GM12878 (cell line): ENCODE data around the gene OPN4. TPM values are rescaled to one million over a fixed set of nuclear protein-coding genes. Genes with fewer than 3 reads are reported as not detected.

Source experiments
- ATAC-seq: fragments of 200-7000 bp; cut with Tn5 transposase; 3 replicates; pipeline ENCODE4 v1.9.1; 2020; ENCODE audit warnings: mild to moderate bottlenecking, moderate library complexity
- BruUV-seq: library from RNA; stranded (reverse); fragments of 400-500 nt; replicated peaks from 2 replicates; lab custom pipeline; 2021; lab: Mats Ljungman, UMichigan
- CTCF ChIA-PET: fragments of 300-600 bp; sonication (Branson Sonifier 250); formaldehyde crosslinking; extraction: SDS; loops from one replicate; lab custom pipeline; 2021; ENCODE audit warnings: inconsistent platforms; lab: Yijun Ruan, JAX
- POLR2A ChIA-PET: fragments of 350-600 bp; formaldehyde crosslinking; extraction: SDS; loops from one replicate; lab custom pipeline; 2021; ENCODE audit warnings: inconsistent platforms; lab: Charles Lee
- RAD21 ChIA-PET: fragments of 300-600 bp; sonication (Branson Sonifier 250); formaldehyde crosslinking; loops from one replicate; lab custom pipeline; 2023; ENCODE audit warnings: antibody characterized with exemption; ENCODE audit not compliant: unreplicated experiment; lab: Charles Lee
- SMC1A ChIA-PET: fragments of 300-600 bp; sonication (Branson Sonifier 250); formaldehyde crosslinking; loops from one replicate; lab custom pipeline; 2023; ENCODE audit not compliant: unreplicated experiment, uncharacterized antibody; lab: Charles Lee
- DNase-seq: peaks from one replicate; pipeline ENCODE4 v3.0.0-alpha.2; 2011; ENCODE audit warnings: low read depth, low spot score
- FAIRE-seq: peaks from 3 replicates; lab custom pipeline; 2011; peaks lifted over from hg19 to GRCh38; lab: Jason Lieb, UNC
- H2AFZ ChIP-seq: 2 replicates; pipeline ENCODE4 v1.6.0; 2011; ENCODE audit warnings: low read depth, low read length, control low read depth; ENCODE audit not compliant: control insufficient read depth
- H3K27ac ChIP-seq: 2 replicates; pipeline ENCODE4 v1.5.1; 2011; ENCODE audit warnings: control low read depth; ENCODE audit not compliant: control insufficient read depth, insufficient read depth
- H3K27me3 ChIP-seq, 2 experiments: replicated peaks in 1 of 2; 2 replicates each; pipeline versions ENCODE4 v1.6.0 to v1.6.1; 2011; ENCODE audit warnings: low read length in 1 of 2; ENCODE audit not compliant: control insufficient read depth in 2 of 2, insufficient read depth in 2 of 2
- H3K36me3 ChIP-seq, 2 experiments: 2 replicates each; pipeline ENCODE4 v1.5.1; 2011; ENCODE audit warnings: low read length in 1 of 2; ENCODE audit not compliant: control insufficient read depth in 2 of 2, insufficient read depth in 2 of 2
- H3K4me1 ChIP-seq: 2 replicates; pipeline ENCODE4 v1.6.1; 2011; ENCODE audit warnings: mild to moderate bottlenecking, low read length, moderate library complexity, mixed read lengths; ENCODE audit not compliant: control insufficient read depth, insufficient read depth
- H3K4me2 ChIP-seq: 2 replicates; pipeline ENCODE4 v1.6.0; 2011; ENCODE audit warnings: control low read depth; ENCODE audit not compliant: control insufficient read depth, insufficient read depth
- H3K4me3 ChIP-seq: fragments of 200-600 bp; sonication (generic); 2 replicates; pipeline ENCODE4 v1.5.1; 2016
- H3K79me2 ChIP-seq: 2 replicates; pipeline ENCODE4 v1.6.0; 2011; ENCODE audit warnings: low read length; ENCODE audit not compliant: control insufficient read depth, insufficient read depth
- H3K9ac ChIP-seq: 2 replicates; pipeline ENCODE4 v1.8.0; 2011; ENCODE audit warnings: low read length, control low read depth, mixed read lengths; ENCODE audit not compliant: control insufficient read depth, insufficient read depth
- H3K9me3 ChIP-seq: replicated peaks from 3 replicates; pipeline ENCODE4 v1.5.1; 2011; ENCODE audit warnings: mild to moderate bottlenecking, low read length; ENCODE audit not compliant: control insufficient read depth, insufficient read depth
- H4K20me1 ChIP-seq: 2 replicates; pipeline ENCODE4 v1.6.0; 2011; ENCODE audit not compliant: control insufficient read depth, insufficient read depth
- CHD1 ChIP-seq: IDR thresholded peaks from 2 replicates; pipeline ENCODE4 v1.6.1; 2012; ENCODE audit warnings: low read depth, low read length, improper control_type of control experiment
- CHD4 ChIP-seq: fragments of 200-600 bp; sonication (generic); IDR thresholded peaks from 2 replicates; pipeline ENCODE4 v1.6.1; 2016; ENCODE audit warnings: mild to moderate bottlenecking
- CREB1 ChIP-seq: IDR thresholded peaks from 2 replicates; pipeline ENCODE4 v1.6.1; 2012; ENCODE audit warnings: low read depth, mild to moderate bottlenecking, inconsistent platforms
- EZH2 ChIP-seq: IDR thresholded peaks from 2 replicates; pipeline ENCODE4 v1.6.1; 2012; ENCODE audit warnings: low read depth, mild to moderate bottlenecking, control low read depth, inconsistent platforms, low read length, borderline replicate concordance; ENCODE audit not compliant: control insufficient read depth
- FOXK2 ChIP-seq: fragments of 450-650 bp; IDR thresholded peaks from 2 replicates; pipeline ENCODE4 v1.6.1; 2017; ENCODE audit warnings: mild to moderate bottlenecking, moderate library complexity
- FOXM1 ChIP-seq: IDR thresholded peaks from 2 replicates; pipeline ENCODE4 v1.6.1; 2012; ENCODE audit warnings: low read depth, mild to moderate bottlenecking, inconsistent platforms, low read length, moderate library complexity
- GABPA ChIP-seq: IDR thresholded peaks from 2 replicates; pipeline ENCODE4 v1.6.1; 2014; ENCODE audit warnings: antibody characterized with exemption, low read depth, mild to moderate bottlenecking, inconsistent platforms
- HCFC1 ChIP-seq: fragments of 150-350 bp; IDR thresholded peaks from 2 replicates; pipeline ENCODE4 v1.6.1; 2014; ENCODE audit warnings: low read length
- IRF4 ChIP-seq: IDR thresholded peaks from 2 replicates; pipeline ENCODE4 v1.6.1; 2011; ENCODE audit warnings: low read depth, low read length
- MEF2A ChIP-seq: IDR thresholded peaks from 2 replicates; pipeline ENCODE4 v1.6.1; 2011; ENCODE audit warnings: low read depth, mild to moderate bottlenecking, low read length, moderate library complexity; ENCODE audit not compliant: insufficient read depth
- MTA3 ChIP-seq: IDR thresholded peaks from 2 replicates; pipeline ENCODE4 v1.6.1; 2012; ENCODE audit warnings: low read length, inconsistent platforms, borderline replicate concordance
- NFXL1 ChIP-seq: fragments of 450-650 bp; IDR thresholded peaks from 2 replicates; pipeline ENCODE4 v1.6.1; 2017; ENCODE audit warnings: antibody characterized with exemption, mild to moderate bottlenecking, borderline replicate concordance
- NRF1 ChIP-seq: conservative IDR thresholded peaks from 2 replicates; pipeline ENCODE4 v1.6.1; 2011; ENCODE audit warnings: mild to moderate bottlenecking, low read depth, low read length, improper control_type of control experiment
- SRF ChIP-seq, 2 experiments: IDR thresholded peaks; 2 replicates each; pipeline ENCODE4 v1.6.1; 2011; ENCODE audit warnings: low read depth in 2 of 2, low read length in 2 of 2, mild to moderate bottlenecking in 1 of 2, moderate library complexity in 1 of 2
- TARDBP ChIP-seq: IDR thresholded peaks from 2 replicates; pipeline ENCODE4 v1.6.1; 2016; ENCODE audit warnings: borderline replicate concordance
- TCF7 ChIP-seq: IDR thresholded peaks from 2 replicates; pipeline ENCODE4 v1.6.1; 2014; ENCODE audit warnings: antibody characterized with exemption, borderline replicate concordance
- WGBS: methylation state at CpG from one replicate; pipeline ENCODE4 v1.1.6; 2016; ENCODE audit warnings: low lambda C conversion rate; ENCODE audit not compliant: insufficient replicate concordance, insufficient coverage; ENCODE audit errors: missing lambda C conversion rate; 5-methylcytosine and 5-hydroxymethylcytosine counted together
- in situ Hi-C: fragments of 300-500 bp; cut with MboI; formaldehyde crosslinking; loops from 9 replicates; pipeline ENCODE4 v1.14.3; 2018; ENCODE audit warnings: mixed read lengths
- intact Hi-C: fragments of 100-400 bp; cut with micrococcal nuclease; formaldehyde crosslinking; loops from one replicate; pipeline ENCODE4 v1.14.2; 2022; ENCODE audit not compliant: unreplicated experiment
- polyA plus RNA-seq, 11 experiments: library from polyadenylated mRNA; depleted of rRNA in 4 of 11; unstranded in 6 of 11; stranded (reverse) in 5 of 11; fragments of >200 nt; fragmentation: Nextera tagmentation in 4 of 11; fragmentation: Illumina TruSeq in 1 of 11; extraction: Ambion mirVana in 4 of 11; extraction: Trizol in 1 of 11; gene quantifications; 1 replicate in 1 of 11; 2 replicates in 10 of 11; pipeline versions ENCODE4 v1.2.1 to v1.2.3, GENCODE V29; 2011 to 2016; ENCODE audit warnings: inconsistent platforms in 2 of 11, missing spikeins in 2 of 11, low read depth in 1 of 11
- total RNA-seq, 4 experiments: library from RNA; depleted of rRNA in 3 of 4; stranded (reverse); fragments of >200 nt in 3 of 4; fragmentation: Illumina TruSeq in 1 of 4; extraction: Trizol in 1 of 4; gene quantifications; 2 replicates each; pipeline versions ENCODE4 v1.2.1 to v1.2.3, GENCODE V29; 2013 to 2021
- TF ChIP-seq, protein P1 (sequence below): IDR thresholded peaks from 2 replicates; pipeline ENCODE4 v1.6.1; 2011; ENCODE audit warnings: low read depth, low read length, improper control_type of control experiment, borderline replicate concordance

Gene OPN4
- total and polyA plus RNA-seq, 10 of the 15 experiments (the other 5 are each of a cell fraction or from before 2014, with no cell fraction given) = not detected

DNA sequence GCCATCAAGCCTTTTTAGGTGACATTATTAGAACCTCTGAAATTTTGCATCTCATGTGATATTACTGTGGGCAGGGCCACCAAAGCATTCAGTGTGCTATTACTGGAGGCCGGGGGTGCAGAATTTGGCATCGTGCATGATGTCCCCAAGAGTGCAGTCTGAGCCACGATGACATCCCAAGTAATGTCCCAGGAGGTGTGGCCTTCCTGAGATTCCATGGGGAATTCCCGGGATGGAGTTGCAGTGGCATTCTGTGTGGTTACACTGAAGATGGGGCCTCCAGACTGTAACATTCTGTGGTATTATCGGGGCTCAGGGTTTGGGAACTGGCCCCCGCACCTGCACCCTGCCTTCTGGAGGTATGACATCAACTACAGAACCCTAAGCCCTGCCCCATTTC is 23.0 kb downstream of the OPN4 start:
- H3K79me2 ChIP-seq = no peaks in the 10 kb centered on the region
- 31% methylated on average over 5 of the region's 6 CpGs for WGBS
- H3K27me3 ChIP-seq = no peaks in the 10 kb centered on the region; a peak in 1 of 4 replicates
- TF ChIP-seq FOXK2 (no peak), SRF (IDR thresholded peaks at IDR 0.05; ENCODE audit: low read depth in 2 of 2, low read length in 2 of 2) (no peak), NRF1 (no peak), MEF2A (no peak), MTA3 (no peak)
- TF ChIP-seq, all 136 proteins: peak for 0
- Histone ChIP-seq H3K4me1 (peaks cover 4% of the 10 kb centered on the region; the same call in 1 of the 2 replicates), H3K4me2 (no peak overlapping the region), H3K9me3 (no peaks in the 10 kb centered on the region), H3K36me3 (no peaks in the 10 kb centered on the region), H3K9ac (no peak overlapping the region), H3K27ac (no peak overlapping the region), H3K4me3 (no peak overlapping the region), H4K20me1 (no peaks in the 10 kb centered on the region), H2AFZ (no peak overlapping the region)
- in situ Hi-C loops = no loop called here
- ChIA-PET POLR2A (no interaction called here), CTCF (interaction anchor here (1.2 kb wide), 1 partner anchor 10 kb away, joined by 3 read pairs; no protein-coding TSS in a partner anchor), SMC1A (no interaction called here), RAD21 (interaction anchor here (0.8 kb wide), 1 partner anchor 277 kb away, joined by 3 read pairs; no protein-coding TSS in a partner anchor)
- ATAC-seq (no peak), DNase-seq (no peak), FAIRE-seq (no peak)
- no TSS peak for BruUV-seq
- intact Hi-C loops = no loop called here

DNA sequence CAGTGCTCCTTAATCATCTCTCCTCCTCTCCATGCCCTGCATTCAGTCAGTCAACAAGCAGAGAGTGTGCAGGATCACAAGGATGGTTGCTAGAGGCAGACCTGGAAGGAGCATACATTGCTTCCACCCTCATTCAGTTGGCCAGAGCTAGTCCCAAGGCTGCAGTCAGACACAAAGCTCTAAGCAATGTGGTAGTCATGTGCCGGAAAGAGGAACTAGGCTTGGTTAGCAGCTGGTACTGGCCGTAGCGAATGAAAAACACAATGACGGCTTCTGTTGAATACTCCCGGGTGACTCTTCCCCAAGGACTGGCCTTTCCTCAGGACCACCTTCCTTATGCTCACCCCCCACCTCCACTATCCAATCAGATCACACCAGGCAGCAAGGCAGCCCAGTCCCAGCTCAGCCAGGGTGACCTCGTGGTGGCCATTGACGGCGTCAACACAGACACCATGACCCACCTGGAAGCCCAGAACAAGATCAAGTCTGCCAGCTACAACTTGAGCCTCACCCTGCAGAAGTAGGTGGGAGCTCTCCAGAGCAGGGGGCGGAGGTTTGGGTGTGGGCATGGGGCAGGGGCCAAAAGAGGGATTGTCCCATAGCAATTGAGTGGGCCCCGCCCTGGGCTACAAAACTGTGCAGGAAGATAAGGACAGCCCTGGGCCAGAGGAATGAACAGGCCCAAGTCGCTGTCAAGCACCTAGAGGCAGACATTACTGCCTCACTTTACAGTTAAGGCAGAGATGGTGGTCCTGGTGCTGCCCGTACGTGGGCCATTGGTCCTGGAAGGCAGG is 24.8 kb downstream of the OPN4 start:
- intact Hi-C loops (no loop called here), in situ Hi-C loops (no loop called here)
- CTCF ChIA-PET = interaction anchor here (0.8 to 1.9 kb wide), 3 partner anchors 10 to 36 kb away, joined by 3 to 5 read pairs (median 3); no protein-coding TSS in a partner anchor
- H3K36me3 ChIP-seq = no peaks in the 10 kb centered on the region
- FAIRE-seq (peak; percentile 72), ATAC-seq (peak; percentile 68), DNase-seq (peak; percentile 7)
- H3K9me3 ChIP-seq = no peaks in the 10 kb centered on the region
- H3K4me1 ChIP-seq = peaks cover 4% of the 10 kb centered on the region; the same call in 1 of the 2 replicates
- POLR2A ChIA-PET = no interaction called here
- peak overlapping the region; percentile 42 for H2AFZ ChIP-seq
- SMC1A ChIA-PET = interaction anchor here (1.0 kb wide), 3 partner anchors 15 to 49 kb away, joined by 3 read pairs; no protein-coding TSS in a partner anchor
- H3K79me2 ChIP-seq = no peaks in the 10 kb centered on the region
- H4K20me1 ChIP-seq = no peaks in the 10 kb centered on the region
- no peak overlapping the region for H3K9ac ChIP-seq
- WGBS = 39% methylated on average over 13 of the region's 13 CpGs
- RAD21 ChIA-PET = interaction anchor here (0.6 kb wide), 1 partner anchor 10 kb away, joined by 3 read pairs; no protein-coding TSS in a partner anchor
- H3K27me3 ChIP-seq = no peaks in the 10 kb centered on the region; a peak in 1 of 4 replicates
- no peak overlapping the region for H3K27ac ChIP-seq
- H3K4me3 ChIP-seq = no peak overlapping the region
- no peak overlapping the region; the same call in 1 of the 2 replicates for H3K4me2 ChIP-seq
- no TSS peak for BruUV-seq
- TF ChIP-seq TARDBP = no peak
- no peak for TF ChIP-seq GABPA
- TF ChIP-seq IRF4 = no peak
- TF ChIP-seq NFXL1 = no peak
- TF ChIP-seq, protein P1, sequence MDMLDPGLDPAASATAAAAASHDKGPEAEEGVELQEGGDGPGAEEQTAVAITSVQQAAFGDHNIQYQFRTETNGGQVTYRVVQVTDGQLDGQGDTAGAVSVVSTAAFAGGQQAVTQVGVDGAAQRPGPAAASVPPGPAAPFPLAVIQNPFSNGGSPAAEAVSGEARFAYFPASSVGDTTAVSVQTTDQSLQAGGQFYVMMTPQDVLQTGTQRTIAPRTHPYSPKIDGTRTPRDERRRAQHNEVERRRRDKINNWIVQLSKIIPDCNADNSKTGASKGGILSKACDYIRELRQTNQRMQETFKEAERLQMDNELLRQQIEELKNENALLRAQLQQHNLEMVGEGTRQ = no peak
- TF ChIP-seq HCFC1 = no peak
- TF ChIP-seq TCF7 = no peak
- no peak for TF ChIP-seq EZH2
- no peak for TF ChIP-seq CHD4
- TF ChIP-seq CREB1 = no peak
- TF ChIP-seq FOXM1 = no peak
- no peak for TF ChIP-seq CHD1
